ENCODE data around the gene DDO. TPM values are rescaled to one million over a fixed set of nuclear protein-coding genes. Genes with fewer than 3 reads are reported as not detected.

The DDO gene
- total RNA-seq, 1 donor from 2014 or later = 4.8 TPM

DNA sequence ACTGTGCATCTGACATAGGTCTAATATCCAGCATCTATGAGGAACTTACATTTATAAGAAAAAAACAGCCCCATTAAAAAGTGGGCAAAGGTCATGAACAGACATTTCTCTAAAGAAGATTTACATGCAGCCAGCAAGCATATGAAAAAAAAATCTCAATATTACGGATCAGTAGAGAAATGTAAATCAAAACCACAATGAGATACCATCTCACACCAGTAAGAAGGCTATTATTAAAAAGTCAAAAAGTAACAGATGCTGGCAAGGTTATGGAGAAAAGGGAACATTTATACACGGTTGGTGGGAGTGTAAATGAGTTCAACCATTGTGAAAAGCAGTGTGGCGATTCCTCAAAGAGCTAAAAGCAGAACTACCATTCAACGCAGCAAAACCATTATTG is 70.3 kb downstream of the DDO start:
- DNase-seq (ENCODE audit: low read depth) = no peak

DNA sequence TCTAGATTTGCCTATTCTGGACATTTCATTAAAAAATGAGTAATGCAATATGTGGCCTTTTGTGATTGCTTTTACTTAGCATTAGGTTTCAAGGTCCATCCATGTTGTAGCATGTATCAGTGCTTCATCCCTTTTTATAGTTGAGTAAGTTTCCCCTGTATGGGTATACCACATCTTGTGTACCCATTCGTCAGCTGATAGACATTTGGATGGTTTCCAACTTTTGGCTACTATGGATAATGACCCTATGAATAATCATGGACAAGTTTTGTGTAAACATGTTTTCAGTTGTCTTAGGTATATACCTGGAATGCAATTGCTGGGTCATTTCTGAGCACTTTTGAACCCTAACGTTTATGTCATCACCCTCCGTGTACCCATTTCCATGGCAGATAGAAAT is 72.6 kb downstream of the DDO start:
- no peak for DNase-seq (ENCODE audit: low read depth)

Other genes with a start within 250 kb of the DDO start
- gene WASF1, start 235.9 kb downstream of the DDO start, total RNA-seq = 8.0 and 22.8 TPM in 2 replicates
- 22.6 and 30.4 TPM in 2 replicates for gene CDC40, start 235.1 kb downstream of the DDO start, total RNA-seq
- 0.10 TPM in 1 of 2 replicates, not detected in the other for gene METTL24, start 57.2 kb downstream of the DDO start, total RNA-seq
- gene SLC22A16, start 61.0 kb upstream of the DDO start, total RNA-seq = not detected in 2 replicates